ENCODE measurements around the gene GNG11. TPM values are rescaled to one million over a fixed set of nuclear protein-coding genes. Genes with fewer than 3 reads are reported as not detected.

The GNG11 gene
- total RNA-seq, 1 donor from 2014 or later: 22.6 TPM

GRCh38 chr7:93968911-93969620 lies 47.5 kb downstream of the GNG11 start:
- H3K27me3 ChIP-seq: no peaks in the 10 kb centered on the region
- H3K27ac ChIP-seq: no peak overlapping the region
- no peaks in the 10 kb centered on the region for H3K9me3 ChIP-seq
- no peaks in the 10 kb centered on the region for H3K4me1 ChIP-seq
- no peak overlapping the region for H3K4me3 ChIP-seq
- TF ChIP-seq, protein P1, sequence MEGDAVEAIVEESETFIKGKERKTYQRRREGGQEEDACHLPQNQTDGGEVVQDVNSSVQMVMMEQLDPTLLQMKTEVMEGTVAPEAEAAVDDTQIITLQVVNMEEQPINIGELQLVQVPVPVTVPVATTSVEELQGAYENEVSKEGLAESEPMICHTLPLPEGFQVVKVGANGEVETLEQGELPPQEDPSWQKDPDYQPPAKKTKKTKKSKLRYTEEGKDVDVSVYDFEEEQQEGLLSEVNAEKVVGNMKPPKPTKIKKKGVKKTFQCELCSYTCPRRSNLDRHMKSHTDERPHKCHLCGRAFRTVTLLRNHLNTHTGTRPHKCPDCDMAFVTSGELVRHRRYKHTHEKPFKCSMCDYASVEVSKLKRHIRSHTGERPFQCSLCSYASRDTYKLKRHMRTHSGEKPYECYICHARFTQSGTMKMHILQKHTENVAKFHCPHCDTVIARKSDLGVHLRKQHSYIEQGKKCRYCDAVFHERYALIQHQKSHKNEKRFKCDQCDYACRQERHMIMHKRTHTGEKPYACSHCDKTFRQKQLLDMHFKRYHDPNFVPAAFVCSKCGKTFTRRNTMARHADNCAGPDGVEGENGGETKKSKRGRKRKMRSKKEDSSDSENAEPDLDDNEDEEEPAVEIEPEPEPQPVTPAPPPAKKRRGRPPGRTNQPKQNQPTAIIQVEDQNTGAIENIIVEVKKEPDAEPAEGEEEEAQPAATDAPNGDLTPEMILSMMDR (IDR thresholded peaks at IDR 0.05): no peak
- H3K36me3 ChIP-seq: no peaks in the 10 kb centered on the region
- no peak for ATAC-seq
- no peak for DNase-seq
- intact Hi-C loops (cut with DNase I): no loop called here

- H3K9me3 ChIP-seq: no peaks in the 10 kb centered on the region
- no peak overlapping the region for H3K4me3 ChIP-seq
- no peaks in the 10 kb centered on the region for H3K4me1 ChIP-seq
- DNase-seq (no peak), ATAC-seq (no peak)
- H3K27me3 ChIP-seq: no peaks in the 10 kb centered on the region
- H3K27ac ChIP-seq: no peak overlapping the region
- intact Hi-C loops (cut with DNase I): no loop called here
- no peaks in the 10 kb centered on the region for H3K36me3 ChIP-seq
- TF ChIP-seq, protein P1 (IDR thresholded peaks at IDR 0.05): no peak
These were observed 50.6 kb downstream of the GNG11 start for GRCh38 chr7:93972029-93972725.

- TF ChIP-seq, protein P1 (IDR thresholded peaks at IDR 0.05): no peak
These were observed 51.6 kb downstream of the GNG11 start for GRCh38 chr7:93973134-93973533.

DNA sequence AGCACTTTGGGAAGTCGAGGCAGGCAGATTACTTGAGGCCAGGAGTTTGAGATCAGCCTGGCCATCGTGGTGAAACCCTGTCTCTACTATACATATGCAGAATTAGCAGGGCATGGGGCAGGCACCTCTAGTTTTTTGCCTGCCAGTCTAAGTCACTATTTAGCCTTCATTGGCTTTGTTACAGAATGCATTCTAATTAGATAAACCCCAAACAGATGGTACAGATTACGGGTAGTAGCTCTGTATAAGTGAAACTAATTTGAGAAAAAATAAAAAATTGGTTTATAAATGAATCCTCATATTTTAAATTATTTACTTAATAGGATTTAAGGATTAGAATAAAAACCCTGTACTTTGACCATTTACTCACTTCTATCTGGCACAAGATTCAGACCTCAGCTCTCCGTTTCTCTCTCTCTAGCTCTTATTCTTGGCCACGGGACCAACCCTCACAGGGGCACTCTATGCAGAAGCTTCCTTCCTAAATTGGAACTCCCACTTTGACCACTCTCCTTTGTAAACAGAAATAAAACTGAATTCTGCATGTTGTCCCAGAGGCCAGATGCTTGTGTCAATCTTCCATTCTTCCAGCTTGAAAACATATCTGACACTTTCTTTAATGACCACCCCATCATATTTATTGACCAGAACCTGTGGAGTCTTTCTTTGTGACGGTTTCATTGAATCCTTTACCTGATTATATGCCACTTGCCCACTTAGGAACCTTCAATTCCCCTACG lies 55.8 kb downstream of the GNG11 start:
- H3K36me3 ChIP-seq: no peaks in the 10 kb centered on the region
- TF ChIP-seq, protein P1 (IDR thresholded peaks at IDR 0.05): no peak
- H3K27me3 ChIP-seq: no peaks in the 10 kb centered on the region
- no peak for DNase-seq
- H3K4me1 ChIP-seq: no peaks in the 10 kb centered on the region
- H3K4me3 ChIP-seq: no peak overlapping the region
- ATAC-seq: no peak
- no peak overlapping the region for H3K27ac ChIP-seq
- no peaks in the 10 kb centered on the region for H3K9me3 ChIP-seq
- intact Hi-C loops (cut with DNase I): no loop called here

More at GRCh38 chr7:93973134-93973533, 51.6 kb downstream of the GNG11 start:
- H3K4me3 ChIP-seq: no peak overlapping the region
- intact Hi-C loops (cut with DNase I): no loop called here
- H3K27me3 ChIP-seq: no peaks in the 10 kb centered on the region
- no peak for ATAC-seq
- H3K27ac ChIP-seq: no peak overlapping the region
- DNase-seq: no peak
- H3K4me1 ChIP-seq: no peaks in the 10 kb centered on the region
- H3K36me3 ChIP-seq: no peaks in the 10 kb centered on the region
- H3K9me3 ChIP-seq: no peaks in the 10 kb centered on the region

Other genes starting within 250 kb of the GNG11 start
- 7.1 TPM for gene TFPI2, start 31.0 kb upstream of the GNG11 start, total RNA-seq
- gene GNGT1, start 15.2 kb upstream of the GNG11 start, total RNA-seq: not detected
- 24.3 TPM for gene BET1, start 82.6 kb downstream of the GNG11 start, total RNA-seq